ENCODE data around the gene SETD6.

DNA sequence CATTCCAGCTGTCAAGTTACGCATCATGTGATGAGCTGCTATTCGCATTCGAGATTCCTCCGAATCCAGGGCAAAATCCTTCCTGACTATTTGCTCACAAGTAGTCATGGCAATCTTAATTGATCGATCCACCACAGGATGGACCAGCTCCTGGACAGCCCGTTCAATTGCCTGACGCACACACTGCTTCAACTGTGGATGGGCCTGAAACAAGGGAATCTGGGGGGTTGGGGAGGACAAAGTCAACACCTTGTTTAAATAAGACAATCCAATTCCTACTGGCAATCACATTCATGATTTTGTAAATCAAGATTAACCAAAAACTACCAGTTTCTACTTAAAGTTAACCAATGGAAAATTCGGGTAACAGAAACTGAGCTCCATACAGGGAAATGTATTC lies 28.4 kb downstream of the SETD6 start:
- TF ChIP-seq CTCF (IDR thresholded peaks at IDR 0.05) (no peak), POLR2A (IDR thresholded peaks at IDR 0.05) (no peak)

Measured in testis (tissue), 2 donors.